HG02981 (cell line): ENCODE data around the gene KCNIP3.

Source experiments
- ATAC-seq: cut with Tn5 transposase; IDR thresholded peaks from one replicate; pipeline ENCODE4 v1.9.1; 2021; ENCODE audit warnings: mild to moderate bottlenecking, moderate library complexity; ENCODE audit not compliant: unreplicated experiment

The KCNIP3 gene

DNA sequence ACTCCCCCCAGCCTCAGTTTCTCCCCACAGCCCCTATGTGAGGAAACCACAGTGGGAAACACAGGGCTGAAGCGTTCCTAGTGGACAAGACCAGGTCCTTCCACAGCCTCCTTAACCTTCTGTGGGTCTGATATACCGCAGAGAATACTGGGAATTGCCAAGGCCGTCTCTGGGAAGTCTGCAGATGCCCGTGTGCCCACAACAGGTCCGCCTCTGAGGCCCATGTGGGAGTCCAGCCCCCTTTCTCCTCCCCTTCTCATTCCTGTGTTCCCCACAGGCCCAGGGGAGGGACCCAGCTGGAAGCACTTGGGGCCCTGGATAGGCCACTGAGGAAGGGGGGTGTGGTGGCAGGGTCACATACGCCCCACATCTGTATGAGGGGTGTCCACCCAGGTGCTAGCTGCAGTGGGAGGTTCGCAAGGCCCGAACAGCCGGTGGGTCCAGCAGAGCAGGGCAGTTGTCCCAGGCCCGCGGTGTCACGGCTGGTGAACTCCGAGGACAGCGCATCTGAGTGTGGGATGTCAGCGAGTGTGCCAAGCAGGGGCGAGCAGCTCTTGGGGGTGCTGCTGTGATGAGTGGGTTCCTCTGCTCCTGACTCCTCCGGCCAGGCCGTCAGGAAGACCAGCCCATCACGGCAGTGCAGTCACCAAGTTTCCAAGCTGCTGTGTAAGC, 2.4 kb upstream of the KCNIP3 start:
- ATAC-seq: no peak

GRCh38 chr2:95295376-95295775, 1.8 kb upstream of the KCNIP3 start:
- no peak for ATAC-seq

DNA sequence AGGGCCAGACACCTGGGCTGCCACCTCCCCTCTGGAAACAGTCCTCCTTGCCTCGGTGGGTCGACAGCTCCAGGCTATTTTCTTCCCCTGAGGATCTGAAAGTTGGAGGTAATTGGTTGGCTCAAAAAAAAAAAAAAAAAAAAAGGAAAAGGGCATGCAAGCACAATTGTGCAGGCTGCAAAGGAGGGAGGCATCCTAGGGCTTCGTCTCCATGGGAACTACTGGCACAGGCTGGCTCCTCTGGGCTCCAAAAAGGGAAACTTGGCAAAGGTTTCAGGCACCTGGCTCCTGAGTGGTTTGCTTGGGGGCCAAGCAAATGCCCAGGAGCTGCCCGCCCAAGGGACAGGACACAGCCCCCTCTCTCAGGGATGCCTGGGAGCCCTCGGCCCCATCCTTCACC, 1.1 kb upstream of the KCNIP3 start:
- no peak for ATAC-seq

DNA sequence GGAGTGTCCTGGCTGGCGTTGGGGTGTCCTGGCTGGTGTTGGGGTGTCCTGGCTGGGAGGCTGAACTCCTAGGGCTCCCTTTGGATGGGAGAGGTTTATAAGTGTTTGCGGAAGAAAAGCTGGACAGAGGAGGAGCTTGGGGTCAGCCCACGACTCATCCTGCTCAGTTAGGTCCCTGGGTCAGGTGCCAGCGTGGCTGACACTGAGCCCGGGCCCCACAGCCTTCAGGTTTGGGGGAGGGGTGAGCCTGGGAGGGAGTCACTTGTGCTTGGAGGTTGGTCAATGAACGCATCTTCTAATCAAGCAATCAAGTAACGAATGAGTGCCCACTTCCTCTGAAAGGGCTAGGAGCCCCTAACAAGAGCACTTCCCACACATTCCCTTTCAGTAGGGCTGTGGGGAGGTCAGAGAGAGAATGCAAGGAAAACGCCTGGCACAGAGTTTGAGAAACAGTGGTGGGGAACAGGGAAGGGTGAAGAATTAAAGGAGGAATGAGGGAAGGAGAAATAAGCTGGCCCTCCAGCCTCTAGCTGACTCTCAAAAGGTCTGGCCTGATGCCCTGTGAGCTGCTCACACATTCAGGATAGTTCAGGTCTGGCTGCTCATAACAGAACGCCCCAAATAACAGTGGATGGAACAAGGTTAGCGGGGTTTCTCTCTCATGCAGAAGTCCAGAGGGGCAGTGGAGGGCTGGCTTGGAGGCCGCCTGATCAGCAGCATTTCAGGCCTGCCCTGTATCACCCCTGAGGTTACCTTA, 670 bp downstream of the KCNIP3 start:
- ATAC-seq: no peak

DNA sequence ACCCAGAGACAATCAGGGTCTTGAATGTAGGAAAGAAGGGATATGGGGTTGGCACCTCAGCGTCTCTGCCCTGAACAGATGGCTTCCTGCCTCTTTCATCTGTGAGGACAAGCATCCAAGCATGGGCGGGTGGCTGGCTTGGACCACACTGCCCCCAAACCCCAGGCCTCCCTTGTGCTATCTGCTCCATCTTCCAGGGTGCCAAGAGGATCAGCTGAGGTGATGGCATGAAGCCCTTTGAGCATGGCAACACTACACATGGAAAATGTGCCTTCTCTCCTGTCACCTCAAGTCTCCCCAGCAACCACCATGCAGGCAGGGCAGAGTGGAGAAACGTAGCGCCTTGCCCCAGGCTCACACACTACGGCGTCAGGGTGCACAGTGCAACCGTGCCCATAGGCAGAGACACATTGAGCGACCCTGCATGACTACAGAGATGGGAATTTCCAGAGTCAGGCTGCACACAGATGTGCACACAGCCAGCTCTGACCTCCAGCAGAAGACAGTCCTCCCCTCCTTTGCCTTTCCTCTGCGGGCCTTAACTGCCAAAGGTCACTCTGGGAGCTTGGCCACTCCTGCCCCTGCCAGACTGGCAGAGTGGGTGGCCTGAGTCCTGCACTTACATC, 1.5 kb downstream of the KCNIP3 start:
- ATAC-seq: no peak

- ATAC-seq: no peak
Measured at GRCh38 chr2:95299961-95300360, 2.8 kb downstream of the KCNIP3 start.

DNA sequence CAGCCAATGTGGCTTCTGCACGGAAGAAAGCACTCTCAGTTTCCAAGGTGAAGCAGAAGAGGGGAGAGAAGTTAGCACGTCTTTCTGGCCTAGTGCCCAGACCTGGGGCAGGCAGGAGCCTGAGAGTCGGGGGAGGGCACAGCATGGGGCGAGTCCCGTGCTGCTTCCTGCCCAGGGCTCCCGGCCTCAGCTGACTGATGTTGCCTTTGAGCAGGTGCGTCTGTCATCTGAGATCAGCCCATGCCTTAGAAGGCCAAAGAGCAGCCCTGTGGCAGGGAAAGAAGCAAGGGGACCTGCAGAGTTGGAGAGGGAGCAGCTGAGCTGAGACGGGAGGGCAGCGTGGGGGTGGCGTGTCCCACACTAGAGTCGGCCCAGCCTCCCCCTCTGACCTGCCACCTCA, 3.3 kb downstream of the KCNIP3 start:
- no peak for ATAC-seq

- ATAC-seq: no peak
Measured at GRCh38 chr2:95301186-95301585, 4.0 kb downstream of the KCNIP3 start.

DNA sequence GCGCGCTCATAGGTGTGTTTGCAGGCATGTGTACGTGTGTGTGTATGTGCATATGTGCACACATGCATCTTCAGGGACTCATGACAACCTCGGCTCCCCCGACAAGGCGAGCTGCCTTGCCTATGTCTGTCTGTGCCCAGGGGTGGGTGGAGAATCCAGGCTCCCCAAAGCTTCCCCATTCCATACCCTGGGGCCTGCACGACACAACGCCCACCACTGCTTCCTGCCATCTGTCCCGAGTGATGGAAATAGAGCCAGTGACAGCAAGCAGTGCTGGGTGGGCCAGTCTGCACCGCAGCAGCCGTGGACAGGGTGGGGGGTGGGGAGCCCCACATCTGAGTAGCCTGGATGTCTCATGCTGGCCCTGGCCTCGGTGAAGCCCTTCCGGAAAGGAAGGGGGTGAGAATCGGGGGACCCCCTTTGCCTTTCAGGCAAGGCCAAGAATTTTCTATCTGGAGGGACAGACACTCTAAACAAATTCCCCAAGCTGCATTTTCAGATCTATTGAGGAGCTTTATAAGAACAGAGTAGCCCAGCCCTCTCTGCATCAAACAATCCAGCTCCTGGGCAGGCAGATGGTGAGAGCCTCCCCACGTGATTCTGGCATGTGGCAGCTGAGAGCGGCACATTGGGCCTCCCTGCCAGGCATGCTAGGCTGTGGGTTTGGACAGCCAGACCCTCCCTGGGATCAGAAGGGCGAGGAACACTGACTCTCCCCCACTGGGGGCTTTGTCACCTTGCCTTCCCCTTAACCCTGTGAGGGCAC, 4.9 kb downstream of the KCNIP3 start:
- ATAC-seq: no peak

GRCh38 chr2:95303191-95303919, 6.2 kb downstream of the KCNIP3 start:
- ATAC-seq: no peak

DNA sequence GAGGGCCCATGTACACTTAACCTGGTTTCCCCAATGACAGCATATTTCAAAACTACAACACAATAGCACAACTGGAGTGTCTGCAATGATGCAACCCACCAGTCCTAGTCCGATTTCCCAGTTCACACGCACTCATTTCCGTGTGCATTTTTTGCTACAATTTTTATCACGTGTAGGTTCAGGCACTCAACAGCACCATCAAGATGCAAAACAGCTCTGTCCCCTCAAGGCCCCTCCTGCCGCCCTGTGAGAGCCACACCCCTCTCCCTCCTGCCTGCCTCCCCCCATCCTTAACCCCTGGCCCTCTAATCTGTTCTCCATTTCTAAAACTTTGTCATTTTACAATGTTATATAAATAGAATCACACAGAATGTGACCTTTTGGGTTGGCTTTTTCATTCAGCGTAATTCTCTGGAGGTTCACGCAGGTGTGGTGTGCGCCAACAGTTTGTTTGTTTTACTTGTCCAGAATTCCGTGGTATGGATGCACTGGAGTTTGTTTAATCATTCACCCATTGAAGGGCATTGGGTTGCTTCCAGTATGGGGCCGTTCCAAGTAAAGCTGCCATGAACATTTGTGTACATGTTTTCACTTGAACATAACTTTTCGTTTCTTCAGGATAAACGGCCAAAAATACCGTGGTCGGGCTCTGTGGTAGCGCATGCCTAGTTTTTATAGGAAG, 8.4 kb downstream of the KCNIP3 start:
- no peak for ATAC-seq

- no peak for ATAC-seq
Measured at GRCh38 chr2:95306336-95306895, 9.3 kb downstream of the KCNIP3 start.

- no peak for ATAC-seq
Measured at GRCh38 chr2:95307036-95307435, 9.9 kb downstream of the KCNIP3 start.

DNA sequence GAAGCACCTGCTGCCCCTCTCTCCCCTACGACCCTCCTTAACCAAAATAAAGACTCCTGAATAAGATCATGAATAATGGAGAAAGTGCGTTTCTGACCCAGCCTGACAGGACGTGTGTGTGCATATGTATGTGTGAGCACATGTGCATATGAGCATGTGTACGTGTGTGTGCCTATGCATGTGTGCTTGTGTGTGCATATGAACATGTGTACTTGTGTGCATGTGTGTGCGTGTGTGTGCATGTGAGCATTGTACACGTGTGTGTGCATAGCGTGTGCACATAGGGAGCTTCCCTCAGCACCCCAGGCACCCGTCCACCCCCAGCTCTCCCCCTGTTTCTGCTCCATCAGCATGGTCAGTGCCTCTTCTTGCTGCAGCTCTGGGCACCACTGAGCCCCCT, 10.7 kb downstream of the KCNIP3 start:
- no peak for ATAC-seq

- ATAC-seq: no peak
Measured at GRCh38 chr2:95308426-95308990, 11.4 kb downstream of the KCNIP3 start.

GRCh38 chr2:95309599-95309998, 12.5 kb downstream of the KCNIP3 start:
- no peak for ATAC-seq

DNA sequence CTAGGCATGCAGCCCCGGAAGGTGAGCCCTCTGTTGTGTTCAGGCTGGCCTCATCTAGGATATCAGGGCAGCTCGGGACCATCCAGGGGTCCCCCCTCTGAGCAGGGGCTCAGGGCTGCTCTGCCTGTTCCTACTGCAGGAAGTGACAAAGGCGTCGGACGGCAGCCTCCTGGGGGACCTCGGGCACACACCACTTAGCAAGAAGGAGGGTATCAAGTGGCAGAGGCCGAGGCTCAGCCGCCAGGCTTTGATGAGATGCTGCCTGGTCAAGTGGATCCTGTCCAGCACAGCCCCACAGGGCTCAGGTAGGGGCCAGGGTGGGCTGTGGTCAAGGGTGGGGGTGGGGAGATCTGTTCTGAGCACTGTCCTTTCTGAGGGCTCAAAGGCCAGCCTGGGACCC, 13.1 kb downstream of the KCNIP3 start:
- ATAC-seq: no peak

DNA sequence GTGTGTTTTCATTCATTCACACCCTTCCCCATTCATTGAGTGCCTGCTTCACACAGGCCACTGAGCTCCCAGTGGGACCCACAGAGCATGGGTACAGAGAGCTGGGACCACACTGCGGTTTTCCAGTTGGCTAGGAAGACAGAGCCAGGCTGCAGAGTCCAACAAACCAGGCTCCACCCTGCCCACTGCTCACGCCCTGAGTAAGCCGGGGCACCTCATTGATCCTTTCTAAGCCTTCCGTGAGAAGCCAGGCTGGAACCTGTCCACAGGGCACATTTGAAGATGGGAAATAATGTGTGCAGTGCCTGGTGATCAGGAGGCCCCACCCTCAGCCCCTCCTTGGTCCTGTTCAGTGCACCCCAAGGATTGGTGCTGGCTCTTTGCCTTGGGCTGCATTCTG, 13.5 kb downstream of the KCNIP3 start:
- ATAC-seq: no peak

- ATAC-seq: no peak
Measured at GRCh38 chr2:95311815-95312542, 14.8 kb downstream of the KCNIP3 start.
